Keratinocyte (primary cell): ENCODE measurements around the gene ADGRA3.

Source experiments
- EZH2 ChIP-seq: IDR thresholded peaks from one replicate; pipeline ENCODE4 v1.6.1; 2012; ENCODE audit warnings: inconsistent platforms, mild to moderate bottlenecking, low read length, moderate library complexity
- TF ChIP-seq, protein P1 (sequence below), 3 experiments: IDR thresholded peaks in 1 of 3; conservative IDR thresholded peaks in 1 of 3; optimal IDR thresholded peaks in 1 of 3; 2 replicates in 2 of 3; 3 replicates in 1 of 3; pipeline versions ENCODE3 to v1.5.1; 2011; ENCODE audit warnings: low read length in 3 of 3, mild to moderate bottlenecking in 3 of 3, moderate library complexity in 2 of 3, control low read depth in 1 of 3, inconsistent platforms in 1 of 3; ENCODE audit not compliant: insufficient read depth in 2 of 3; ENCODE audit errors: extremely low read depth in 1 of 3

DNA sequence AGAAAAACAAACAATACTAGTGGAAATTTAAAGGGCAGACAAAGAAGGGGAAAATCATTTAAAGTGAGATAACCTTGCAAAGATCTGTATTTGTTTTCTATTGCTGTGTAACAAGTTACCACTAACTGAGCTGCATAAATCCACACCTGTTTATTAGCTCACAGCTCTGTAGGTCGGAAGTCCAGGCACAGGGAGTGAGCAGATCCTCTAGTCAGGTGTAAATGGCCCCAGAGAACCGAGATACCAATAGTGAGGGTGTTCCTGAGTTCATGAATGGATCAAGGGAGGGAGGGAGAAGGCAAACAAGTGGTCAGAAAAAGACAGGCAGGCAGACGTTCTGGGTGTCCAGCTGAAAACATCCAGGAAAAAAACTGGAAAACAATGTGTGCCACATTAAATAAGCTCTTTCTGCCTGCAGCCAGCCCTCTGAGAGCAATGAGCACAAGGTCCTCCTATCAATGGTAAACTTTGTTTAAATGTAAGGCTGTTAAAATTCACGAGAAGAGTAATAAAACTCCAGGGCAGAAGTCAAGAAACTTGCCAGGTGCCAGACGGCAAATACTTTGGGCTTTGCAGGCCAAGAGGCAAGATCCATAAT, 25.0 kb downstream of the ADGRA3 start:
- TF ChIP-seq, protein P1, sequence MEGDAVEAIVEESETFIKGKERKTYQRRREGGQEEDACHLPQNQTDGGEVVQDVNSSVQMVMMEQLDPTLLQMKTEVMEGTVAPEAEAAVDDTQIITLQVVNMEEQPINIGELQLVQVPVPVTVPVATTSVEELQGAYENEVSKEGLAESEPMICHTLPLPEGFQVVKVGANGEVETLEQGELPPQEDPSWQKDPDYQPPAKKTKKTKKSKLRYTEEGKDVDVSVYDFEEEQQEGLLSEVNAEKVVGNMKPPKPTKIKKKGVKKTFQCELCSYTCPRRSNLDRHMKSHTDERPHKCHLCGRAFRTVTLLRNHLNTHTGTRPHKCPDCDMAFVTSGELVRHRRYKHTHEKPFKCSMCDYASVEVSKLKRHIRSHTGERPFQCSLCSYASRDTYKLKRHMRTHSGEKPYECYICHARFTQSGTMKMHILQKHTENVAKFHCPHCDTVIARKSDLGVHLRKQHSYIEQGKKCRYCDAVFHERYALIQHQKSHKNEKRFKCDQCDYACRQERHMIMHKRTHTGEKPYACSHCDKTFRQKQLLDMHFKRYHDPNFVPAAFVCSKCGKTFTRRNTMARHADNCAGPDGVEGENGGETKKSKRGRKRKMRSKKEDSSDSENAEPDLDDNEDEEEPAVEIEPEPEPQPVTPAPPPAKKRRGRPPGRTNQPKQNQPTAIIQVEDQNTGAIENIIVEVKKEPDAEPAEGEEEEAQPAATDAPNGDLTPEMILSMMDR (optimal IDR thresholded peaks at IDR 0.05 in 1 of 3, IDR thresholded peaks at IDR 0.05 in 1 of 3, conservative IDR thresholded peaks at IDR 0.05 in 1 of 3; ENCODE audit: extremely low read depth in 1 of 3, insufficient read depth in 2 of 3, low read length in 3 of 3): no peak
- TF ChIP-seq EZH2: no peak
